HepG2 (cell line): ENCODE data around the gene INHA. TPM values are rescaled to one million over a fixed set of nuclear protein-coding genes. Genes with fewer than 3 reads are reported as not detected.

Source experiments
- ARID4A ChIP-seq: sonication (generic); formaldehyde crosslinking; IDR thresholded peaks from 2 replicates; pipeline ENCODE4 v1.5.0; 2020; ENCODE audit warnings: mild to moderate bottlenecking, missing genetic modification reagents, borderline replicate concordance
- KLF6 ChIP-seq: IDR thresholded peaks from 2 replicates; pipeline ENCODE4 v1.8.0; 2016; ENCODE audit warnings: missing biosample characterization, missing genetic modification reagents
- MTA1 ChIP-seq: sonication (generic); formaldehyde crosslinking; IDR thresholded peaks from 2 replicates; pipeline ENCODE4 v1.4.0; 2020; ENCODE audit warnings: missing genetic modification reagents, mild to moderate bottlenecking, borderline replicate concordance
- ONECUT2 ChIP-seq: sonication (generic); formaldehyde crosslinking; IDR thresholded peaks from 2 replicates; pipeline ENCODE4 v1.4.0; 2020; ENCODE audit warnings: missing genetic modification reagents
- PHF20 ChIP-seq: sonication (generic); formaldehyde crosslinking; IDR thresholded peaks from 2 replicates; pipeline ENCODE4 v1.5.0; 2020; ENCODE audit warnings: mild to moderate bottlenecking, missing genetic modification reagents
- SMAD1 ChIP-seq: sonication (generic); formaldehyde crosslinking; IDR thresholded peaks from 2 replicates; pipeline ENCODE4 v1.4.0; 2020; ENCODE audit warnings: missing genetic modification reagents, low read depth, mild to moderate bottlenecking, borderline replicate concordance
- TSC22D2 ChIP-seq: sonication (generic); formaldehyde crosslinking; IDR thresholded peaks from 2 replicates; pipeline ENCODE4 v1.5.1; 2020; ENCODE audit warnings: missing genetic modification reagents, mild to moderate bottlenecking, borderline replicate concordance
- ZBTB25 ChIP-seq: IDR thresholded peaks from 2 replicates; pipeline ENCODE4 v1.6.1; 2018; ENCODE audit warnings: missing genetic modification reagents
- ZBTB3 ChIP-seq: sonication (generic); formaldehyde crosslinking; IDR thresholded peaks from 2 replicates; pipeline ENCODE4 v1.4.0; 2020; ENCODE audit warnings: low read depth, mild to moderate bottlenecking, moderate library complexity, missing genetic modification reagents, borderline replicate concordance
- ZNF572 ChIP-seq: sonication (generic); formaldehyde crosslinking; IDR thresholded peaks from 2 replicates; pipeline ENCODE4 v1.5.1; 2020; ENCODE audit warnings: mild to moderate bottlenecking, missing genetic modification reagents
- ZSCAN22 ChIP-seq: sonication (generic); formaldehyde crosslinking; IDR thresholded peaks from 2 replicates; pipeline ENCODE4 v1.4.0; 2020; ENCODE audit warnings: mild to moderate bottlenecking, missing genetic modification reagents
- ZSCAN30 ChIP-seq: sonication (generic); formaldehyde crosslinking; IDR thresholded peaks from 2 replicates; pipeline ENCODE4 v1.5.0; 2020; ENCODE audit warnings: mild to moderate bottlenecking, missing genetic modification reagents
- polyA plus RNA-seq, 8 experiments: library from polyadenylated mRNA; depleted of rRNA in 3 of 8; stranded (reverse) in 7 of 8; unstranded in 1 of 8; fragments of >200 nt; fragmentation: Illumina TruSeq in 4 of 8; extraction: Trizol in 4 of 8; gene quantifications; 2 replicates each; pipeline versions ENCODE4 v1.2.1 to v1.2.3, GENCODE V29; 2011 to 2016; ENCODE audit warnings: low read depth in 4 of 8, missing spikeins in 1 of 8, mixed read lengths in 1 of 8; ENCODE audit not compliant: insufficient read depth in 1 of 8
- total RNA-seq, 5 experiments: library from RNA; depleted of rRNA; stranded (reverse); fragments of >200 nt; fragmentation: Illumina TruSeq; extraction: Trizol; gene quantifications; 2 replicates each; pipeline ENCODE4 v1.2.3, GENCODE V29; 2016; ENCODE audit warnings: low read depth in 1 of 5
- TF ChIP-seq, protein P1 (sequence below): sonication (generic); formaldehyde crosslinking; IDR thresholded peaks from 2 replicates; pipeline ENCODE4 v1.8.0; 2023; ENCODE audit warnings: mild to moderate bottlenecking, missing genetic modification reagents
- TF ChIP-seq, protein P2 (sequence below): sonication (generic); formaldehyde crosslinking; IDR thresholded peaks from 2 replicates; pipeline ENCODE4 v1.8.0; 2022; ENCODE audit warnings: mild to moderate bottlenecking, missing genetic modification reagents, moderate library complexity

The INHA gene
- total and polyA plus RNA-seq, 2 of the 13 experiments (the other 11 are each of a cell fraction or from before 2014, with no cell fraction given): 4.1 to 15.2 TPM

- peak; percentile 94 for TF ChIP-seq ARID4A
- TF ChIP-seq ONECUT2 (CRISPR knock-in tag): no peak
- TF ChIP-seq, protein P1, sequence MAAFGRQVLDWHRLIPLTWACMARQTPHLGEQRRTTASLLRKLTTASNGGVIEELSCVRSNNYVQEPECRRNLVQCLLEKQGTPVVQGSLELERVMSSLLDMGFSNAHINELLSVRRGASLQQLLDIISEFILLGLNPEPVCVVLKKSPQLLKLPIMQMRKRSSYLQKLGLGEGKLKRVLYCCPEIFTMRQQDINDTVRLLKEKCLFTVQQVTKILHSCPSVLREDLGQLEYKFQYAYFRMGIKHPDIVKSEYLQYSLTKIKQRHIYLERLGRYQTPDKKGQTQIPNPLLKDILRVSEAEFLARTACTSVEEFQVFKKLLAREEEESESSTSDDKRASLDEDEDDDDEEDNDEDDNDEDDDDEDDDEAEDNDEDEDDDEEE (CRISPR knock-in tag): peak; percentile 95; the same call in 1 of the 2 replicates
- peak; percentile 91 for TF ChIP-seq MTA1 (CRISPR knock-in tag)
- TF ChIP-seq KLF6 (CRISPR knock-in tag): 0 out of 2 replicates have a peak, but pooled peaks have one; percentile 38
- TF ChIP-seq ZNF572: 0 out of 2 replicates have a peak, but pooled peaks have one; percentile 30
- TF ChIP-seq PHF20: peak; percentile 57; the same call in 1 of the 2 replicates
- peak; percentile 48; the same call in 1 of the 2 replicates for TF ChIP-seq ZBTB25 (CRISPR knock-in tag)
- TF ChIP-seq ZBTB3: peak; percentile 71; the same call in 1 of the 2 replicates
- TF ChIP-seq, protein P2, sequence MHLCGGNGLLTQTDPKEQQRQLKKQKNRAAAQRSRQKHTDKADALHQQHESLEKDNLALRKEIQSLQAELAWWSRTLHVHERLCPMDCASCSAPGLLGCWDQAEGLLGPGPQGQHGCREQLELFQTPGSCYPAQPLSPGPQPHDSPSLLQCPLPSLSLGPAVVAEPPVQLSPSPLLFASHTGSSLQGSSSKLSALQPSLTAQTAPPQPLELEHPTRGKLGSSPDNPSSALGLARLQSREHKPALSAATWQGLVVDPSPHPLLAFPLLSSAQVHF: peak; percentile 61; the same call in 1 of the 2 replicates
- no peak for TF ChIP-seq ZSCAN30 (CRISPR knock-in tag)
- TF ChIP-seq TSC22D2: peak; percentile 46; the same call in 1 of the 2 replicates
- TF ChIP-seq ZSCAN22 (CRISPR knock-in tag): no peak
- TF ChIP-seq SMAD1: peak; percentile 90; the same call in 1 of the 2 replicates
Observed at GRCh38 chr2:219541611-219542180, 30.4 kb upstream of the INHA start (continued).
